Upper lobe of left lung (tissue), 6 donors: Measurements from ENCODE around the gene MT3. TPM values are rescaled to one million over a fixed set of nuclear protein-coding genes. Genes with fewer than 3 reads are reported as not detected.

Experiments
- ATAC-seq, 2 donors: fragments of 200-7000 bp; cut with Tn5 transposase; one replicate each; pipeline ENCODE4 v1.9.1; 2022; ENCODE audit warnings: mild to moderate bottlenecking in 2 of 2, moderate library complexity in 2 of 2; ENCODE audit not compliant: low FRiP score in 2 of 2
- DNase-seq, 2 donors: peaks; one replicate each; pipeline ENCODE4 v3.0.0-alpha.2; 2019 to 2020
- H3K27ac ChIP-seq, 4 donors: fragments of 200-600 bp; sonication (generic); one replicate each; pipeline ENCODE4 v1.5.1; 2016 to 2019
- H3K27me3 ChIP-seq, 4 donors: fragments of 200-600 bp; sonication (generic); one replicate each; pipeline ENCODE4 v1.5.1; 2017 to 2019
- H3K36me3 ChIP-seq, 4 donors: fragments of 200-600 bp; sonication (generic); one replicate each; pipeline ENCODE4 v1.5.1; 2016 to 2019
- H3K4me1 ChIP-seq, 4 donors: fragments of 200-600 bp; sonication (generic); one replicate each; pipeline ENCODE4 v1.5.1; 2018 to 2019
- H3K4me3 ChIP-seq, 4 donors: fragments of 200-600 bp; sonication (generic); one replicate each; pipeline ENCODE4 v1.5.1; 2017 to 2019; ENCODE audit warnings: mild to moderate bottlenecking in 2 of 4, moderate library complexity in 1 of 4
- H3K9me3 ChIP-seq, 4 donors: fragments of 200-600 bp; sonication (generic); one replicate each; pipeline ENCODE4 v1.5.1; 2018 to 2019
- EP300 ChIP-seq, 4 donors: sonication (generic); formaldehyde crosslinking; IDR thresholded peaks; one replicate each; pipeline ENCODE4 v1.5.1; 2017; ENCODE audit warnings: antibody characterized with exemption in 4 of 4, control low read depth in 2 of 4
- POLR2A ChIP-seq, 4 donors: fragments of 450-650 bp; IDR thresholded peaks; one replicate each; pipeline ENCODE4 v1.5.1; 2016 to 2017; ENCODE audit warnings: antibody characterized with exemption in 4 of 4, mild to moderate bottlenecking in 2 of 4
- POLR2AphosphoS5 ChIP-seq, 2 donors: sonication (generic); formaldehyde crosslinking; IDR thresholded peaks; one replicate each; pipeline ENCODE4 v1.5.1; 2017; ENCODE audit warnings: antibody characterized with exemption in 2 of 2
- WGBS, 2 donors: methylation state at CpG; one replicate each; pipeline ENCODE4 v1.1.5; 2017 to 2018; 5-methylcytosine and 5-hydroxymethylcytosine counted together
- total RNA-seq, 6 donors: library from RNA; depleted of rRNA in 4 of 6; stranded (reverse); fragments of >200 nt in 4 of 6; gene quantifications; one replicate each; pipeline versions ENCODE4 v1.1.0 to v1.2.1, GENCODE V29; 2016 to 2021
- TF ChIP-seq, protein P1 (sequence below), 6 experiments: fragments of 450-650 bp in 4 of 6; fragments of 200-600 bp in 2 of 6; sonication (generic) in 2 of 6; IDR thresholded peaks; one replicate each; pipeline ENCODE4 v1.5.1; 2016 to 2019; ENCODE audit warnings: antibody characterized with exemption in 6 of 6
- donor health status: DM: no; HTN: no; CAD: no; lungs with moderate emphysema.
- donor health status: DM: no; HTN: yes; CAD: no; lungs with severe emphysema.

Gene MT3
- total RNA-seq = 1 to 10 TPM in 2 of 6 donors, not detected in 4; 1.4 to 1.5 TPM

DNA sequence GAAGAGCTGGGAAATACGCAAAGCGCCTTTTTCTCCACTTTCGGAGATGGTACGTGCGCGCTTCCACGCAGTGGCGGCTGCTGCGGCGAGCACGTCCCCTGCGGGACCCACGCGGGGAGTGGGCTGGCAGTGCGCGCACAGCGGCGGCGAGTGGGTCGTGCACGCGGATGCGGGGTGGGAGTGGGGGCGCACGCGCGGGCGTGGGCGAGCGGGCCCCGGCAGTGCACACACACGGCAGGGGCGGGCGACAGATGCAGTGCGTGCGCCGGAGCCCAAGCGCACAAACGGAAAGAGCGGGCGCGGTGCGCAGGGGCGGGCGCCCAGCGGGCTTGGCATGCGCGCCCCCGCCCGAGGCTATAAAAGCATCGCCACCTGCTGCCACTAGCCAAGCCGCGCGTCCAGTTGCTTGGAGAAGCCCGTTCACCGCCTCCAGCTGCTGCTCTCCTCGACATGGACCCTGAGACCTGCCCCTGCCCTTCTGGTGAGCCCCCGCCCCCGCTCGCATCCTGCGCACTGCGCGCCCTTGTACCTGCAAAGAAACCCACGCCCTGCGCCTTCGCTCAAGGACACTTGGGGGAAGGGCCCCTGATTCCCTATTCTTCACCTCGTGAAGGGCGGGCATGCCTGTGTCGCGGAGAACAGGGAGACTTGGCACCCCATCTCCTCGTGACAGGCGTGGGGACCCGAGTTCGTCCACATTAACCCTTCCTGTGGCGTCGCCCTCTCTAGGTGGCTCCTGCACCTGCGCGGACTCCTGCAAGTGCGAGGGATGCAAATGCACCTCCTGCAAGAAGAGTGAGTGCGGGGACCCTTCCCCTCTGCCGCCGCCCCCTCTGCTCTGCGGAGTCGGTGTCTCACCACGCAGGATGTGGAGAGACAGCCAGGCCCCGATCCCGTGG is at the start of gene MT3:
MT3 (plus strand) TSS at position 388 of the 899 bp plus-strand sequence; CDS start at position 451, 63 bp downstream.
- H3K9me3 ChIP-seq = no peaks in the 10 kb centered on the region
- ATAC-seq (peak in 1 of 2 donors; percentile 37), DNase-seq (peak in 1 of 2 donors; percentile 84)
- H3K36me3 ChIP-seq = no peaks in the 10 kb centered on the region
- 7 to 17% methylated on average over 11 to 63 of the region's 87 CpGs for WGBS, 2 donors
- no peak within 1 kb of the TSS for H3K27ac ChIP-seq
- H3K4me3 ChIP-seq = peak within 1 kb of the TSS in 3 of 4 donors; percentile 31 to 46 (median 38)
- H3K27me3 ChIP-seq = peaks cover 2 to 13% (median 8%) of the 10 kb centered on the region in 4 donors
- H3K4me1 ChIP-seq = peaks cover 10 to 12% (median 10%) of the 10 kb centered on the region in 4 donors
- TF ChIP-seq, protein P1, sequence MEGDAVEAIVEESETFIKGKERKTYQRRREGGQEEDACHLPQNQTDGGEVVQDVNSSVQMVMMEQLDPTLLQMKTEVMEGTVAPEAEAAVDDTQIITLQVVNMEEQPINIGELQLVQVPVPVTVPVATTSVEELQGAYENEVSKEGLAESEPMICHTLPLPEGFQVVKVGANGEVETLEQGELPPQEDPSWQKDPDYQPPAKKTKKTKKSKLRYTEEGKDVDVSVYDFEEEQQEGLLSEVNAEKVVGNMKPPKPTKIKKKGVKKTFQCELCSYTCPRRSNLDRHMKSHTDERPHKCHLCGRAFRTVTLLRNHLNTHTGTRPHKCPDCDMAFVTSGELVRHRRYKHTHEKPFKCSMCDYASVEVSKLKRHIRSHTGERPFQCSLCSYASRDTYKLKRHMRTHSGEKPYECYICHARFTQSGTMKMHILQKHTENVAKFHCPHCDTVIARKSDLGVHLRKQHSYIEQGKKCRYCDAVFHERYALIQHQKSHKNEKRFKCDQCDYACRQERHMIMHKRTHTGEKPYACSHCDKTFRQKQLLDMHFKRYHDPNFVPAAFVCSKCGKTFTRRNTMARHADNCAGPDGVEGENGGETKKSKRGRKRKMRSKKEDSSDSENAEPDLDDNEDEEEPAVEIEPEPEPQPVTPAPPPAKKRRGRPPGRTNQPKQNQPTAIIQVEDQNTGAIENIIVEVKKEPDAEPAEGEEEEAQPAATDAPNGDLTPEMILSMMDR (IDR thresholded peaks at IDR 0.05) = no peak
- TF ChIP-seq POLR2AphosphoS5 (IDR thresholded peaks at IDR 0.05) (no peak), POLR2A (IDR thresholded peaks at IDR 0.05) (no peak), EP300 (IDR thresholded peaks at IDR 0.05) (no peak)

DNA sequence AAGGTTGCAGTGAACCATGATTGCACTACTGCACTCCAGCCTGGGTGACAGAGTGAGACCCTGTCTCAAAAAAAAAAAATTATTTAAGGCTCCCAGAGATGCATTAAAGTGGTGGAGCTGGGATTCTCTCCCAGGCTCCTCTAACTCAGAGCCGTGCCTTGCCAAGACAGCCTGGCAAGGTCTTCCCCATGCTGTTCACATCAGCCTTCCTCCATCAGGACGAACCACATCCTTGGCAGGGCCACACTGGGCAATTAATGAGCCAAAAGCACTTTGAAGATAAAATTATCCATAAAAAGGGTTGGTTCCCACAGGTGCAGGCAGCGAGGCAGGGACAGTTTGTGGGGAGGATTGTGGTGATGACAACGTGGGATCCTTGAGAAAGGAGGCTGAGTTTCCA is 49.7 kb upstream of the MT3 start:
- Histone ChIP-seq H3K9me3 (no peaks in the 10 kb centered on the region), H3K27ac (no peak overlapping the region), H3K27me3 (no peaks in the 10 kb centered on the region), H3K4me1 (no peaks in the 10 kb centered on the region), H3K4me3 (no peak overlapping the region), H3K36me3 (no peaks in the 10 kb centered on the region)
- ATAC-seq = no peak
- TF ChIP-seq POLR2AphosphoS5 (IDR thresholded peaks at IDR 0.05) (no peak), POLR2A (IDR thresholded peaks at IDR 0.05) (no peak), EP300 (IDR thresholded peaks at IDR 0.05) (no peak)
- TF ChIP-seq, protein P1 (IDR thresholded peaks at IDR 0.05) = no peak
- WGBS, 2 donors = 65 to 81% methylated on average over 4 of the region's 4 CpGs
- no peak for DNase-seq

DNA sequence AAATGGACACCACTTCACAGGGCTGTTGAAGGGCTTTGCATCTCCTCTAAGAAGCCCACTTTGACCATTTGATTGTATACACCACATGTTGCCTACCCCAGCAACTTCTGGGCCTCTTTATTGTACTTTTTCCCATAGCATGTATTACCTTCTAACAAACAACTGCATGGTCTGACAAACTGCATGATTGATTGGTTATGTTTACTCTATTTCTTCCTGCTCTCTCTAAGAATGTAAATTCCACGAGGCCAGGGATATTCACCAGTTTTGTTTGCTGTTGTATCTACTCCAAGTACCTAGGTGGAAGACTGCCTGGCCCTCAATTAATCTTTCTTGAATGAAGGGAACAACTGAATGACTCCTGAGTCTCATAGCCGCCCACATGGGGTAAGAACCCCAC is 47.3 kb upstream of the MT3 start:
- H3K4me3 ChIP-seq = no peak overlapping the region
- DNase-seq = no peak
- WGBS, 2 donors = 21 to 47% methylated on average over 2 of the region's 2 CpGs
- H3K4me1 ChIP-seq = no peaks in the 10 kb centered on the region
- no peak for ATAC-seq
- H3K36me3 ChIP-seq = no peaks in the 10 kb centered on the region
- H3K9me3 ChIP-seq = no peaks in the 10 kb centered on the region
- TF ChIP-seq POLR2A (IDR thresholded peaks at IDR 0.05) (no peak), POLR2AphosphoS5 (IDR thresholded peaks at IDR 0.05) (no peak), EP300 (IDR thresholded peaks at IDR 0.05) (no peak)
- TF ChIP-seq, protein P1 (IDR thresholded peaks at IDR 0.05) = no peak
- no peaks in the 10 kb centered on the region for H3K27me3 ChIP-seq
- no peak overlapping the region for H3K27ac ChIP-seq

DNA sequence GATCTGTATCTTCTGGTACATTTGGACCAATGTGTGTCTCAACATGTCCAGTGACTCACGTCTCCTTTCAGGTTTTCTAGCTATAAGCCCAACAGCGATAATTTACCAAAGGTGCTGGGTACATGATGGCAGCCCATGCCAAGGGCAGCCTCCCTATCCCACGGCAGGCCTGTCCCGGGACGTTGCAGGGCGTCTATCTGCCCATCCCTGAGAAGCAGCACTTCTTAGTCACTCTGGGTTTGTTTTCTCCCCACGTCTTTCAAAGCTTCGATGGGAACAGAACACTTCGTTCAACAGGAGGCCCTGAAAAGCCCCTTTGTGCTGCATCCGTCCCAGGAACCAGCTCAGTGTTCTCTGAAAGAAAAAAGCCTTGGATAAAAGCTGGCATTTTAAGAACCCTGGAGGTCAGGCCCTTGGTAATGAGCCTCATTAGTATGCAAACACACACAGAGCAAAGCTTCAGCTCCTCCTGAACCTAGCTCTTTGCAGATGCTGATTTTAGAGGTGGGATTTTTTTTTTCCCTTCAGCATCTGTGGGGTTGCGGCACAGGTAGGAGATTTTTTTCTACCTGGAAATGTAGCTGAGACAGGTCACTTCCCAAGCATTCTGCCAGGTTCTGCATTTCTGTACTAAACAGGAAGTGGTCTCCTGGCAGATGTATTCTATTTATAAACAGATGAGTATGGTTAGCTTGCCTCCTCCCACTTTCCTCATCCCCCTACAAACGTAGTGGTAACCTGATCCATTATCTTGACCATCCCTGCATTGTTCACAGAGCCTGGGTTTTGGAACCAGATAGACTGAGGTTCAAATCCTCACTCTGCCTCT is 42.0 kb upstream of the MT3 start:
- no peak overlapping the region for H3K4me3 ChIP-seq
- no peaks in the 10 kb centered on the region for H3K9me3 ChIP-seq
- TF ChIP-seq, protein P1 (IDR thresholded peaks at IDR 0.05) = no peak
- TF ChIP-seq EP300 (IDR thresholded peaks at IDR 0.05) (no peak), POLR2A (IDR thresholded peaks at IDR 0.05) (no peak), POLR2AphosphoS5 (IDR thresholded peaks at IDR 0.05) (no peak)
- H3K36me3 ChIP-seq = no peaks in the 10 kb centered on the region
- H3K27ac ChIP-seq = no peak overlapping the region
- H3K27me3 ChIP-seq = no peaks in the 10 kb centered on the region
- DNase-seq (peak in 1 of 2 donors; percentile 8), ATAC-seq (no peak)
- peaks cover 3 to 12% (median 6%) of the 10 kb centered on the region in 4 donors for H3K4me1 ChIP-seq
- WGBS, 2 donors = 43 to 51% methylated on average over 12 of the region's 12 CpGs
